ENCODE measurements around the gene TPK1.

- no peak for TF ChIP-seq RNF2 (IDR thresholded peaks at IDR 0.05; ENCODE audit: borderline replicate concordance, low read depth)
- TF ChIP-seq, protein P1, sequence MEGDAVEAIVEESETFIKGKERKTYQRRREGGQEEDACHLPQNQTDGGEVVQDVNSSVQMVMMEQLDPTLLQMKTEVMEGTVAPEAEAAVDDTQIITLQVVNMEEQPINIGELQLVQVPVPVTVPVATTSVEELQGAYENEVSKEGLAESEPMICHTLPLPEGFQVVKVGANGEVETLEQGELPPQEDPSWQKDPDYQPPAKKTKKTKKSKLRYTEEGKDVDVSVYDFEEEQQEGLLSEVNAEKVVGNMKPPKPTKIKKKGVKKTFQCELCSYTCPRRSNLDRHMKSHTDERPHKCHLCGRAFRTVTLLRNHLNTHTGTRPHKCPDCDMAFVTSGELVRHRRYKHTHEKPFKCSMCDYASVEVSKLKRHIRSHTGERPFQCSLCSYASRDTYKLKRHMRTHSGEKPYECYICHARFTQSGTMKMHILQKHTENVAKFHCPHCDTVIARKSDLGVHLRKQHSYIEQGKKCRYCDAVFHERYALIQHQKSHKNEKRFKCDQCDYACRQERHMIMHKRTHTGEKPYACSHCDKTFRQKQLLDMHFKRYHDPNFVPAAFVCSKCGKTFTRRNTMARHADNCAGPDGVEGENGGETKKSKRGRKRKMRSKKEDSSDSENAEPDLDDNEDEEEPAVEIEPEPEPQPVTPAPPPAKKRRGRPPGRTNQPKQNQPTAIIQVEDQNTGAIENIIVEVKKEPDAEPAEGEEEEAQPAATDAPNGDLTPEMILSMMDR (IDR thresholded peaks at IDR 0.05), result no peak
- no peak for TF ChIP-seq NFE2L2 (conservative IDR thresholded peaks at IDR 0.05; ENCODE audit: low read length)
- no peak for TF ChIP-seq POLR2A (IDR thresholded peaks at IDR 0.05; ENCODE audit: low read length)
- TF ChIP-seq, protein P2, sequence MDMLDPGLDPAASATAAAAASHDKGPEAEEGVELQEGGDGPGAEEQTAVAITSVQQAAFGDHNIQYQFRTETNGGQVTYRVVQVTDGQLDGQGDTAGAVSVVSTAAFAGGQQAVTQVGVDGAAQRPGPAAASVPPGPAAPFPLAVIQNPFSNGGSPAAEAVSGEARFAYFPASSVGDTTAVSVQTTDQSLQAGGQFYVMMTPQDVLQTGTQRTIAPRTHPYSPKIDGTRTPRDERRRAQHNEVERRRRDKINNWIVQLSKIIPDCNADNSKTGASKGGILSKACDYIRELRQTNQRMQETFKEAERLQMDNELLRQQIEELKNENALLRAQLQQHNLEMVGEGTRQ (IDR thresholded peaks at IDR 0.05), result no peak
- TF ChIP-seq MAZ (IDR thresholded peaks at IDR 0.05; ENCODE audit: borderline replicate concordance, low read depth, low read length), result no peak
- TF ChIP-seq SMC3 (IDR thresholded peaks at IDR 0.05), result no peak
- TF ChIP-seq SREBF2 (IDR thresholded peaks at IDR 0.05), result no peak
- no peak for TF ChIP-seq REST (IDR thresholded peaks at IDR 0.05)
- TF ChIP-seq JUN (IDR thresholded peaks at IDR 0.05), result no peak
- no peak for TF ChIP-seq MAFK (IDR thresholded peaks at IDR 0.05; ENCODE audit: partially characterized antibody)
- TF ChIP-seq CHD4 (IDR thresholded peaks at IDR 0.05; ENCODE audit: borderline replicate concordance), result no peak
- no peak for TF ChIP-seq EP300 (IDR thresholded peaks at IDR 0.05)
- TF ChIP-seq RAD21 (conservative IDR thresholded peaks at IDR 0.05 in 1 of 2, IDR thresholded peaks at IDR 0.05 in 1 of 2), result no peak
Measured at GRCh38 chr7:144497282-144497681, 338.6 kb downstream of the TPK1 start.
